K562 (cell line): ENCODE results near the gene MAN1A1. TPM values are rescaled to one million over a fixed set of nuclear protein-coding genes. Genes with fewer than 3 reads are reported as not detected.

Source experiments
- BHLHE40 ChIP-seq: IDR thresholded peaks from 2 replicates; pipeline ENCODE4 v1.6.1; 2011; ENCODE audit warnings: low read length, improper control_type of control experiment
- KAT2B ChIP-seq: IDR thresholded peaks from one replicate; pipeline ENCODE4 v1.6.1; 2012; ENCODE audit warnings: low read depth, mild to moderate bottlenecking, control low read depth, inconsistent platforms, low read length, moderate library complexity
- MAFK ChIP-seq: IDR thresholded peaks from 2 replicates; pipeline ENCODE4 v1.6.1; 2011; ENCODE audit warnings: low read length, improper control_type of control experiment
- NFRKB ChIP-seq: fragments of 450-650 bp; IDR thresholded peaks from 2 replicates; pipeline ENCODE4 v1.6.1; 2016; ENCODE audit warnings: low read depth
- PHF21A ChIP-seq: fragments of 450-650 bp; IDR thresholded peaks from 2 replicates; pipeline ENCODE4 v1.6.1; 2017; ENCODE audit warnings: low read depth, borderline replicate concordance
- SLC30A9 ChIP-seq: fragments of 250-450 bp; sonication (Bioruptor Pico); IDR thresholded peaks from 2 replicates; pipeline ENCODE4 v1.8.0; 2022; ENCODE audit warnings: mild to moderate bottlenecking, moderate library complexity
- SREBF2 ChIP-seq: sonication (generic); formaldehyde crosslinking; IDR thresholded peaks from 2 replicates; pipeline ENCODE4 v1.4.0; 2020; ENCODE audit warnings: mild to moderate bottlenecking, missing genetic modification reagents
- TSC22D4 ChIP-seq: fragments of 450-650 bp; IDR thresholded peaks from 2 replicates; pipeline ENCODE4 v1.6.1; 2016; ENCODE audit warnings: missing genetic modification characterization, missing biosample characterization, control low read depth
- ZNF239 ChIP-seq: fragments of 250-450 bp; sonication (Bioruptor Pico); IDR thresholded peaks from 2 replicates; pipeline ENCODE4 v1.4.0; 2020; ENCODE audit warnings: mild to moderate bottlenecking
- ZNF589 ChIP-seq: fragments of 200-800 bp; sonication (Bioruptor generic); IDR thresholded peaks from 2 replicates; pipeline ENCODE4 v1.6.1; 2016; ENCODE audit warnings: low read depth, missing genetic modification characterization, missing compliant biosample characterization
- ZNF740 ChIP-seq, 3 experiments: fragments of 200-800 bp in 1 of 3; sonication (Bioruptor generic) in 1 of 3; sonication (generic) in 1 of 3; formaldehyde crosslinking in 1 of 3; IDR thresholded peaks; 2 replicates each; pipeline versions ENCODE4 v1.6.1 to v1.8.0; 2016 to 2022; ENCODE audit warnings: mild to moderate bottlenecking in 2 of 3, missing compliant biosample characterization in 2 of 3, missing genetic modification characterization in 2 of 3, missing genetic modification reagents in 1 of 3
- polyA plus RNA-seq, 8 experiments: library from polyadenylated mRNA; depleted of rRNA in 4 of 8; stranded (reverse) in 5 of 8; unstranded in 3 of 8; fragments of >200 nt; fragmentation: Nextera tagmentation in 2 of 8; fragmentation: Illumina TruSeq in 1 of 8; extraction: Ambion mirVana in 2 of 8; extraction: Trizol in 1 of 8; gene quantifications; 2 replicates each; pipeline versions ENCODE4 v1.2.1 to v1.2.3, GENCODE V29; 2011 to 2014; ENCODE audit warnings: inconsistent platforms in 1 of 8, missing spikeins in 1 of 8
- total RNA-seq, 7 experiments: library from RNA; depleted of rRNA in 6 of 7; stranded (reverse); fragments of >200 nt in 6 of 7; fragmentation: Illumina TruSeq in 2 of 7; extraction: Trizol in 2 of 7; gene quantifications; 2 replicates each; pipeline versions ENCODE4 v1.2.1 to v1.2.3, GENCODE V29; 2011 to 2021; ENCODE audit warnings: low replicate concordance in 1 of 7
- TF ChIP-seq, protein P1 (sequence below): fragments of 450-650 bp; IDR thresholded peaks from 2 replicates; pipeline ENCODE4 v1.6.1; 2016; ENCODE audit warnings: low read depth
- TF ChIP-seq, protein P2 (sequence below): fragments of 450-650 bp; formaldehyde crosslinking; conservative IDR thresholded peaks from 2 replicates; pipeline ENCODE4 v1.4.0; 2022; ENCODE audit warnings: mild to moderate bottlenecking, missing genetic modification characterization
- TF ChIP-seq, protein P3 (sequence below): fragments of 450-650 bp; IDR thresholded peaks from 2 replicates; pipeline ENCODE4 v1.7.0; 2016; ENCODE audit warnings: borderline replicate concordance

The MAN1A1 gene
- total and polyA plus RNA-seq, 9 of the 15 experiments (the other 6 are each of a cell fraction or from before 2014, with no cell fraction given), result 24.5 to 78.4 (median 59.7) TPM

DNA sequence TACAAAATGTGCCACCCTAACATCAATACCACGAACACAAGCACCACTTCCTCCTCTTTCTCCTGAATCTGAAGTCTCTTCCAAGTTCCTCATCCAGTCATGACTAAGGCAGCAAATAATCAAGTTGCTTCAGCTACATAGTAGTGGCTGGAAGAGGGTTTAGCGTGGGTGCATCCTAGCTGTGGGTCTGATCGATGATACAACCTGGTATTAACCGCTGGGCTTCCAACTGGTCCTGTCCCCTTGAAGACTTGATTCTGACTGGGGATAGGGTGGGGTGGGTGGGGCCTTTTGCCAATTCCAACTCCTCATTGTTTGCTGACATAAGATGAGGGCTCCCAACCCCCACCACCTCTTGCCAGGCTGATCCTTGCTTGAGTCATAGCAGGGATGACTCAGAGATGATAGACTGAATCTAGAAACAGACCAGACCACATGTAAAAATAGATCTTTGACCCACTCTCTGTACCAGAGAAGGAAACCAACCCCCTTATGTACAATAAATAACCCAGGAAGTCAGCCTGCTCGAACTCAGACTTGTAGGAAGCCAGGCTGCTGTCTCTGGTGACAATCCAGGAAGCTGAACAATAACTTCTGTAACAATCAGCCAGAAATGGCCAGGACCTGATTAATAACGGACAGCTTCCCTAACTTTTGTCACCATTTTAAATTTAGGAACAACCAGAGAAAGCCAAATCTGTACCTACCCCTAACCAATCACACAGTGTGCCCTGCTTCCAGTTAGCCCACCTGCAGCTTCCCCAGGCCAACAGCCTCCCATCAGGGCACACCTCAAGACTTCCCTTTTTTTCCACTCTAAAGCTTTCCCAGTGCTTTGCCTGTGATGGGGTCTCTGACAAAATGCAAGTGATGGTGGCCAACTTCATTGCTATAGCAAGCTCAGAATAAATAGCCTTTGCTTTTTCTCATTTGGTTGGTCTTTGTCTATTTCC, 202.2 kb downstream of the MAN1A1 start (continued):
- TF ChIP-seq, protein P1, sequence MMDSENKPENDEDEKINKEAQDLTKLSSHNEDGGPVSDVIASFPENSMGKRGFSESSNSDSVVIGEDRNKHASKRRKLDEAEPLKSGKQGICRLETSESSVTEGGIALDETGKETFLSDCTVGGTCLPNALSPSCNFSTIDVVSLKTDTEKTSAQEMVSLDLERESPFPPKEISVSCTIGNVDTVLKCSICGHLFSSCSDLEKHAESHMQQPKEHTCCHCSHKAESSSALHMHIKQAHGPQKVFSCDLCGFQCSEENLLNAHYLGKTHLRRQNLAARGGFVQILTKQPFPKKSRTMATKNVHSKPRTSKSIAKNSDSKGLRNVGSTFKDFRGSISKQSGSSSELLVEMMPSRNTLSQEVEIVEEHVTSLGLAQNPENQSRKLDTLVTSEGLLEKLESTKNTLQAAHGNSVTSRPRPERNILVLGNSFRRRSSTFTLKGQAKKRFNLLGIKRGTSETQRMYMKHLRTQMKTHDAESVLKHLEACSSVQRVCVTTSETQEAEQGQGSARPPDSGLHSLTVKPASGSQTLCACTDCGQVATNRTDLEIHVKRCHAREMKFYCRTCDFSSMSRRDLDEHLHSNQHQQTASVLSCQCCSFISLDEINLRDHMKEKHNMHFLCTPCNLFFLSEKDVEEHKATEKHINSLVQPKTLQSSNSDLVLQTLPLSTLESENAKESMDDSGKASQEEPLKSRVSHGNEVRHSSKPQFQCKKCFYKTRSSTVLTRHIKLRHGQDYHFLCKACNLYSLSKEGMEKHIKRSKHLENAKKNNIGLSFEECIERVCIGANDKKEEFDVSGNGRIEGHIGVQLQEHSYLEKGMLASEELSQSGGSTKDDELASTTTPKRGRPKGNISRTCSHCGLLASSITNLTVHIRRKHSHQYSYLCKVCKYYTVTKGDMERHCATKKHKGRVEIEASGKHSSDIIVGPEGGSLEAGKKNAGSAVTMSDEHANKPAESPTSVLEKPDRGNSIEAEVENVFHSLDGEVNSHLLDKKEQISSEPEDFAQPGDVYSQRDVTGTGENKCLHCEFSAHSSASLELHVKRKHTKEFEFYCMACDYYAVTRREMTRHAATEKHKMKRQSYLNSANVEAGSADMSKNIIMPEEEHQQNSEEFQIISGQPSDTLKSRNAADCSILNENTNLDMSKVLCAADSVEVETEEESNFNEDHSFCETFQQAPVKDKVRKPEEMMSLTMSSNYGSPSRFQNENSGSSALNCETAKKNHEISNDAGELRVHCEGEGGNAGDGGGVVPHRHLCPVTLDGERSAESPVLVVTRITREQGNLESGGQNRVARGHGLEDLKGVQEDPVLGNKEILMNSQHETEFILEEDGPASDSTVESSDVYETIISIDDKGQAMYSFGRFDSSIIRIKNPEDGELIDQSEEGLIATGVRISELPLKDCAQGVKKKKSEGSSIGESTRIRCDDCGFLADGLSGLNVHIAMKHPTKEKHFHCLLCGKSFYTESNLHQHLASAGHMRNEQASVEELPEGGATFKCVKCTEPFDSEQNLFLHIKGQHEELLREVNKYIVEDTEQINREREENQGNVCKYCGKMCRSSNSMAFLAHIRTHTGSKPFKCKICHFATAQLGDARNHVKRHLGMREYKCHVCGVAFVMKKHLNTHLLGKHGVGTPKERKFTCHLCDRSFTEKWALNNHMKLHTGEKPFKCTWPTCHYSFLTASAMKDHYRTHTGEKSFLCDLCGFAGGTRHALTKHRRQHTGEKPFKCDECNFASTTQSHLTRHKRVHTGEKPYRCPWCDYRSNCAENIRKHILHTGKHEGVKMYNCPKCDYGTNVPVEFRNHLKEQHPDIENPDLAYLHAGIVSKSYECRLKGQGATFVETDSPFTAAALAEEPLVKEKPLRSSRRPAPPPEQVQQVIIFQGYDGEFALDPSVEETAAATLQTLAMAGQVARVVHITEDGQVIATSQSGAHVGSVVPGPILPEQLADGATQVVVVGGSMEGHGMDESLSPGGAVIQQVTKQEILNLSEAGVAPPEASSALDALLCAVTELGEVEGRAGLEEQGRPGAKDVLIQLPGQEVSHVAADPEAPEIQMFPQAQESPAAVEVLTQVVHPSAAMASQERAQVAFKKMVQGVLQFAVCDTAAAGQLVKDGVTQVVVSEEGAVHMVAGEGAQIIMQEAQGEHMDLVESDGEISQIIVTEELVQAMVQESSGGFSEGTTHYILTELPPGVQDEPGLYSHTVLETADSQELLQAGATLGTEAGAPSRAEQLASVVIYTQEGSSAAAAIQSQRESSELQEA, result no peak
- TF ChIP-seq KAT2B (no peak), SREBF2 (CRISPR knock-in tag) (no peak), BHLHE40 (peak; percentile 15), TSC22D4 (tag) (no peak), MAFK (peak; percentile 26; the same call in 1 of the 2 replicates), SLC30A9 (CRISPR knock-in tag) (no peak), ZNF589 (CRISPR knock-in tag) (no peak), PHF21A (no peak), ZNF740 (CRISPR knock-in tag; IDR thresholded peaks at IDR 0.05) (no peak), ZNF740 (tag; IDR thresholded peaks at IDR 0.05) (no peak), ZNF239 (CRISPR knock-in tag) (no peak), NFRKB (peak; percentile 64; the same call in 1 of the 2 replicates)
- TF ChIP-seq, protein P2, sequence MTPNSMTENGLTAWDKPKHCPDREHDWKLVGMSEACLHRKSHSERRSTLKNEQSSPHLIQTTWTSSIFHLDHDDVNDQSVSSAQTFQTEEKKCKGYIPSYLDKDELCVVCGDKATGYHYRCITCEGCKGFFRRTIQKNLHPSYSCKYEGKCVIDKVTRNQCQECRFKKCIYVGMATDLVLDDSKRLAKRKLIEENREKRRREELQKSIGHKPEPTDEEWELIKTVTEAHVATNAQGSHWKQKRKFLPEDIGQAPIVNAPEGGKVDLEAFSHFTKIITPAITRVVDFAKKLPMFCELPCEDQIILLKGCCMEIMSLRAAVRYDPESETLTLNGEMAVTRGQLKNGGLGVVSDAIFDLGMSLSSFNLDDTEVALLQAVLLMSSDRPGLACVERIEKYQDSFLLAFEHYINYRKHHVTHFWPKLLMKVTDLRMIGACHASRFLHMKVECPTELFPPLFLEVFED (CRISPR knock-in tag), result no peak
- TF ChIP-seq, protein P3, sequence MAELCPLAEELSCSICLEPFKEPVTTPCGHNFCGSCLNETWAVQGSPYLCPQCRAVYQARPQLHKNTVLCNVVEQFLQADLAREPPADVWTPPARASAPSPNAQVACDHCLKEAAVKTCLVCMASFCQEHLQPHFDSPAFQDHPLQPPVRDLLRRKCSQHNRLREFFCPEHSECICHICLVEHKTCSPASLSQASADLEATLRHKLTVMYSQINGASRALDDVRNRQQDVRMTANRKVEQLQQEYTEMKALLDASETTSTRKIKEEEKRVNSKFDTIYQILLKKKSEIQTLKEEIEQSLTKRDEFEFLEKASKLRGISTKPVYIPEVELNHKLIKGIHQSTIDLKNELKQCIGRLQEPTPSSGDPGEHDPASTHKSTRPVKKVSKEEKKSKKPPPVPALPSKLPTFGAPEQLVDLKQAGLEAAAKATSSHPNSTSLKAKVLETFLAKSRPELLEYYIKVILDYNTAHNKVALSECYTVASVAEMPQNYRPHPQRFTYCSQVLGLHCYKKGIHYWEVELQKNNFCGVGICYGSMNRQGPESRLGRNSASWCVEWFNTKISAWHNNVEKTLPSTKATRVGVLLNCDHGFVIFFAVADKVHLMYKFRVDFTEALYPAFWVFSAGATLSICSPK, result no peak
